Adrenal gland (tissue), 5 donors: Measurements from ENCODE around the gene C12orf43.

Experiments used
- POLR2A ChIP-seq, 2 donors: fragments of 450-650 bp; IDR thresholded peaks; one replicate each; pipeline ENCODE4 v1.6.1; 2017; ENCODE audit warnings: antibody characterized with exemption in 2 of 2, mild to moderate bottlenecking in 2 of 2, moderate library complexity in 1 of 2
- TF ChIP-seq, protein P1 (sequence below), 6 experiments: fragments of 450-650 bp in 4 of 6; fragments of 200-600 bp in 2 of 6; sonication (generic) in 1 of 6; IDR thresholded peaks; 1 replicate in 5 of 6; 2 replicates in 1 of 6; pipeline versions ENCODE4 v1.5.1 to v1.8.0; 2016 to 2021; ENCODE audit warnings: antibody characterized with exemption in 6 of 6, mild to moderate bottlenecking in 2 of 6, moderate library complexity in 1 of 6
- donor health status: DM: no; HTN: no; CAD: no.

DNA sequence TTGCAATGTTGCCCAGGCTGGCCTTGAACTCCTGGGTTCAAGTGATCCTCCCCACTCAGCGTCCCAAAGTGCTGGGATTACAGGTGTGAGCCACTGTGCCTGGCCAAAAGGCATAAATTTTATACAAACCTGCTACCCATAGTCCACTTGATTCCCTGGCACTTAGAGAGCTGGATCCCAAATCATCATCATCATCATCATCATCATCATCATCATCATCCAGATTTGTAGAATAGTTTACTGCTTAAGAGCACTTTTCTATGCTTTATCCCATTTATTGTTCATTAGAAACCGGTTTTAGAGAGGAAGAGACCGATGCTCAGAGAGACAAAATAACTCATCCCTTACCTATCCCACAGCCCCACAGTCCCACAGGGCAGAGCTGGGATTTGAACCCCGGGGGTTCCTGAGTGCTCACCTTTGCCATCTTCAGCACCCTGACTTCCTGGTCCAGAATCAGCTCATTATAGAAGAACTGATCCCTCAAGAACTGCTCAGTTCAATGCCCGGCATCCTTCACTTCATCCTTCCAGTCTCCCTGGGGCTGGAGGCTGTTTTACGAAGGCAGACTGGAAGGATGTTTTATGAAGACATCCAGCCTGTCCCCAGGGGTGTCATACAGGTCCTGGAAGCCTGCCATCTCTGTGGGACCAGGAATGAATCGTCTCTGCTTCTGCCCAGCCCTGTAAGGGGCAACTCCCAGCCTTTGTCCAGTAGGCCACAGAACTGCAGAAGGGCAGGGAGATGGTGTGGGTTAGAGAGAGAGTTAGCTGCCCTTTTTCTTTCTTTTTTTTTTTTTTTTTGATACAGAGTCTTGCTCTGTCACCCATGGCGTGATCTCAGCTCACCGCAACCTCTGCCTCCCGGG lies 43.0 kb upstream of the C12orf43 start:
- TF ChIP-seq, protein P1, sequence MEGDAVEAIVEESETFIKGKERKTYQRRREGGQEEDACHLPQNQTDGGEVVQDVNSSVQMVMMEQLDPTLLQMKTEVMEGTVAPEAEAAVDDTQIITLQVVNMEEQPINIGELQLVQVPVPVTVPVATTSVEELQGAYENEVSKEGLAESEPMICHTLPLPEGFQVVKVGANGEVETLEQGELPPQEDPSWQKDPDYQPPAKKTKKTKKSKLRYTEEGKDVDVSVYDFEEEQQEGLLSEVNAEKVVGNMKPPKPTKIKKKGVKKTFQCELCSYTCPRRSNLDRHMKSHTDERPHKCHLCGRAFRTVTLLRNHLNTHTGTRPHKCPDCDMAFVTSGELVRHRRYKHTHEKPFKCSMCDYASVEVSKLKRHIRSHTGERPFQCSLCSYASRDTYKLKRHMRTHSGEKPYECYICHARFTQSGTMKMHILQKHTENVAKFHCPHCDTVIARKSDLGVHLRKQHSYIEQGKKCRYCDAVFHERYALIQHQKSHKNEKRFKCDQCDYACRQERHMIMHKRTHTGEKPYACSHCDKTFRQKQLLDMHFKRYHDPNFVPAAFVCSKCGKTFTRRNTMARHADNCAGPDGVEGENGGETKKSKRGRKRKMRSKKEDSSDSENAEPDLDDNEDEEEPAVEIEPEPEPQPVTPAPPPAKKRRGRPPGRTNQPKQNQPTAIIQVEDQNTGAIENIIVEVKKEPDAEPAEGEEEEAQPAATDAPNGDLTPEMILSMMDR (IDR thresholded peaks at IDR 0.05), result no peak
- no peak for TF ChIP-seq POLR2A (IDR thresholded peaks at IDR 0.05)
